ENCODE data around the gene ERFL. TPM values are rescaled to one million over a fixed set of nuclear protein-coding genes. Genes with fewer than 3 reads are reported as not detected.
"Not testable (repeated sequence)": the region's sequence is repeated elsewhere in the genome, so short reads cannot be mapped to it uniquely, and the experiment has no call there.

ERFL gene
- total RNA-seq, 1 donor from 2014 or later: not detected

GRCh38 chr19:41886761-41887710, 41.2 kb downstream of the ERFL start:
- intact Hi-C loops (cut with DNase I): no loop called here
- DNase-seq (no peak), ATAC-seq (ENCODE audit: poor library complexity) (no peak)

GRCh38 chr19:41883821-41884733, 44.2 kb downstream of the ERFL start:
- ATAC-seq (ENCODE audit: poor library complexity) (peak; percentile 96), DNase-seq (peak; percentile 97)
- intact Hi-C loops (cut with DNase I): no loop called here

- ATAC-seq (ENCODE audit: poor library complexity): peak; percentile 2
Measured at GRCh38 chr19:41883463-41883820, 44.8 kb downstream of the ERFL start.

GRCh38 chr19:41882568-41883462, 45.4 kb downstream of the ERFL start, which contains the start of gene ARHGEF1:
Gene ARHGEF1, plus strand, starts transcription at chr19:41883184. Its CDS starts 4,899 bp downstream, at chr19:41888083.
- ATAC-seq (ENCODE audit: poor library complexity) (peak; percentile 63), DNase-seq (peak; percentile 83)
- intact Hi-C loops (cut with DNase I): no loop called here

More at GRCh38 chr19:41883463-41883820, 44.8 kb downstream of the ERFL start:
- DNase-seq: no peak
- intact Hi-C loops (cut with DNase I): no loop called here

GRCh38 chr19:41880329-41880708, 47.9 kb downstream of the ERFL start:
- intact Hi-C loops (cut with DNase I): no loop called here
- ATAC-seq (ENCODE audit: poor library complexity) (no peak), DNase-seq (no peak)

- DNase-seq: no peak
- no peak for ATAC-seq (ENCODE audit: poor library complexity)
- intact Hi-C loops (cut with DNase I): no loop called here
Measured at GRCh38 chr19:41879670-41880328, 48.5 kb downstream of the ERFL start.

GRCh38 chr19:41879080-41879479, 49.2 kb downstream of the ERFL start:
- ATAC-seq (ENCODE audit: poor library complexity) (no peak), DNase-seq (no peak)
- intact Hi-C loops (cut with DNase I): no loop called here

GRCh38 chr19:41877916-41878905, 50.0 kb downstream of the ERFL start:
- no peak for ATAC-seq (ENCODE audit: poor library complexity)
- intact Hi-C loops (cut with DNase I): no loop called here
- no peak for DNase-seq

- no peak for ATAC-seq (ENCODE audit: poor library complexity)
- intact Hi-C loops (cut with DNase I): no loop called here
- peak; percentile 47 for DNase-seq
Measured at GRCh38 chr19:41876847-41877832, 51.1 kb downstream of the ERFL start, which contains the start of gene CD79A. Gene CD79A, plus strand, starts transcription at chr19:41877279. Its CDS starts 26 bp downstream, at chr19:41877305.

GRCh38 chr19:41875973-41876372, 52.3 kb downstream of the ERFL start:
- intact Hi-C loops (cut with DNase I); ATAC-seq (ENCODE audit: poor library complexity); DNase-seq: not testable (repeated sequence)

- ATAC-seq (ENCODE audit: poor library complexity) (peak; percentile 74), DNase-seq (peak; percentile 82)
- intact Hi-C loops (cut with DNase I): loop anchor here (5.0 kb wide), 1 partner anchor 79 kb away; no protein-coding TSS in a partner anchor
Measured at GRCh38 chr19:41872775-41873647, 55.2 kb downstream of the ERFL start.

GRCh38 chr19:41872384-41872774, 55.9 kb downstream of the ERFL start:
- DNase-seq (no peak), ATAC-seq (ENCODE audit: poor library complexity) (no peak)
- intact Hi-C loops (cut with DNase I): loop anchor here (5.0 kb wide), 1 partner anchor 80 kb away; no protein-coding TSS in a partner anchor

GRCh38 chr19:41871573-41872383, 56.5 kb downstream of the ERFL start:
- intact Hi-C loops (cut with DNase I): loop anchor here (5.0 kb wide), 1 partner anchor 81 kb away; no protein-coding TSS in a partner anchor
- ATAC-seq (ENCODE audit: poor library complexity) (peak; percentile 13), DNase-seq (peak; percentile 42)
